ENCODE data around the gene PRPF8. TPM values are rescaled to one million over a fixed set of nuclear protein-coding genes. Genes with fewer than 3 reads are reported as not detected.

The PRPF8 gene
- total and polyA plus RNA-seq, 2 of the 8 experiments (the other 6 are each of a cell fraction or from before 2014, with no cell fraction given) = 329 to 337 TPM

- Histone ChIP-seq H3K9ac (replicated peaks in 1 of 4; ENCODE audit: extremely low read depth in 1 of 4, low read depth in 3 of 4, low read length in 3 of 4) (no peak overlapping the region), H3K9me3 (ENCODE audit: insufficient read depth in 2 of 2, low read depth in 1 of 2, low read length in 1 of 2) (no peaks in the 10 kb centered on the region), H3K4me2 (ENCODE audit: insufficient read depth in 1 of 2, low read depth in 2 of 2, low read length in 2 of 2) (no peak overlapping the region), H3K79me1 (ENCODE audit: low read depth, low read length) (peaks cover 4% of the 10 kb centered on the region; the same call in 1 of the 2 replicates), H3K27ac (ENCODE audit: low read depth, low read length) (no peak overlapping the region), H3K79me2 (ENCODE audit: control insufficient read depth in 1 of 2, insufficient read depth in 2 of 2, low read length in 2 of 2) (no peaks in the 10 kb centered on the region; a peak in 1 of 4 replicates), H2BK12ac (ENCODE audit: low read depth, low read length) (no peak overlapping the region), H3K4me3 (ENCODE audit: extremely low read depth in 1 of 4, insufficient read depth in 2 of 4, low read depth in 3 of 4, low read length in 4 of 4) (no peak overlapping the region), H3K14ac (ENCODE audit: insufficient read length) (no peak overlapping the region), H3K27me3 (replicated peaks in 1 of 4; ENCODE audit: control insufficient read depth in 3 of 4, extremely low read depth in 1 of 4, insufficient read depth in 3 of 4, low read length in 3 of 4) (0 out of 7 replicates have a peak, but pooled peaks cover 0 to 2% (median 0%) of the 10 kb centered on the region in 4 experiments), H3K4ac (replicated peaks; ENCODE audit: insufficient read length, low read depth, low read length) (no peak overlapping the region), H2BK15ac (ENCODE audit: low read length) (no peak overlapping the region), H3K36me3 (ENCODE audit: control insufficient read depth in 2 of 4, insufficient read depth in 4 of 4, low read length in 3 of 4) (no peaks in the 10 kb centered on the region; a peak in 3 of 8 replicates), H2BK120ac (replicated peaks; ENCODE audit: low read depth, low read length) (no peak overlapping the region), H4K91ac (replicated peaks; ENCODE audit: insufficient read length, low read length) (no peak overlapping the region), H2BK5ac (ENCODE audit: low read depth, low read length) (no peak overlapping the region), H2AFZ (ENCODE audit: low read length) (no peak overlapping the region), H3K23ac (ENCODE audit: insufficient read length) (no peak overlapping the region), H4K8ac (ENCODE audit: extremely low read depth, insufficient read depth, low read length) (no peak overlapping the region), H3K56ac (replicated peaks; ENCODE audit: insufficient read length, low read depth, low read length) (no peak overlapping the region), H3K4me1 (replicated peaks in 1 of 4; ENCODE audit: control insufficient read depth in 3 of 4, insufficient read depth in 4 of 4, low read length in 3 of 4) (peaks cover 0 to 5% (median 3%) of the 10 kb centered on the region in 4 experiments; a peak in 5 of 7 replicates), H3K18ac (ENCODE audit: extremely low read depth, low read length) (no peak overlapping the region), H3K23me2 (ENCODE audit: low read depth, low read length) (peaks cover 8% of the 10 kb centered on the region; the same call in 1 of the 2 replicates), H4K5ac (ENCODE audit: insufficient read length, low read depth, low read length) (no peak overlapping the region), H4K20me1 (replicated peaks in 1 of 2; ENCODE audit: control insufficient read depth in 1 of 2, insufficient read depth in 2 of 2, low read length in 2 of 2) (peaks cover 0 to 7% of the 10 kb centered on the region in 2 experiments), H2AK5ac (ENCODE audit: low read depth, low read length) (no peak overlapping the region), H2BK20ac (ENCODE audit: low read length) (no peak overlapping the region)
- no peak for DNase-seq (ENCODE audit: low read depth in 1 of 2, low spot score in 2 of 2)
- 91% methylated on average over 27 of the region's 28 CpGs; no CpG with 5 or more reads in 1 of the 2 experiments for WGBS, 2 experiments (ENCODE audit: extremely low coverage in 1 of 2, insufficient coverage in 1 of 2, insufficient read length in 1 of 2, insufficient replicate concordance in 2 of 2, low coverage in 1 of 2, low lambda C conversion rate in 2 of 2, missing lambda C conversion rate in 1 of 2)
- CTCF ChIA-PET (ENCODE audit: partially characterized antibody) = interaction anchor here (0.7 to 7.1 kb wide), 12 partner anchors 7 to 136 kb away, joined by 3 to 34 read pairs (median 3); no protein-coding TSS in a partner anchor
- no peak for FAIRE-seq
- POLR2A ChIA-PET (ENCODE audit: partially characterized antibody) = interaction anchor here (0.7 to 4.2 kb wide), 4 partner anchors 9 to 34 kb away, joined by 3 to 16 read pairs (median 6); partner anchors contain the start of gene SERPINF1
- TF ChIP-seq TAF1 (IDR thresholded peaks at IDR 0.05; ENCODE audit: low read depth, low read length) (no peak), CBX8 (IDR thresholded peaks at IDR 0.05; ENCODE audit: borderline replicate concordance, low read depth, low read length) (no peak), ASH2L (IDR thresholded peaks at IDR 0.05; ENCODE audit: low read length) (no peak), POLR2AphosphoS5 (IDR thresholded peaks at IDR 0.05; ENCODE audit: low read depth, low read length) (no peak), POU5F1 (IDR thresholded peaks at IDR 0.05; ENCODE audit: low read depth, low read length) (no peak), SP2 (IDR thresholded peaks at IDR 0.05; ENCODE audit: low read length) (no peak), KDM4A (IDR thresholded peaks at IDR 0.05; ENCODE audit: low read depth, low read length, severe bottlenecking) (no peak), CHD1 (IDR thresholded peaks at IDR 0.05; ENCODE audit: low read depth, low read length) (no peak), BRCA1 (IDR thresholded peaks at IDR 0.05; ENCODE audit: low read depth, low read length) (no peak), SIX5 (IDR thresholded peaks at IDR 0.05; ENCODE audit: low read depth, low read length) (no peak), SP4 (IDR thresholded peaks at IDR 0.05; ENCODE audit: low read length) (no peak), PHF8 (conservative IDR thresholded peaks at IDR 0.05; ENCODE audit: low read depth, low read length) (no peak), NANOG (IDR thresholded peaks at IDR 0.05; ENCODE audit: insufficient read depth, low read depth, low read length, poor library complexity, severe bottlenecking) (no peak), ZNF274 (IDR thresholded peaks at IDR 0.05; ENCODE audit: borderline replicate concordance, extremely low read depth, low read length) (no peak)
These were observed 43.4 kb upstream of the PRPF8 start for GRCh38 chr17:1727876-1728630.
